Liver (tissue), 3 donors: ENCODE data around the gene SF3B3.

ENCODE experiments used
- EGR1 ChIP-seq, 2 donors: IDR thresholded peaks; 2 replicates each; pipeline ENCODE4 v1.6.1; 2016 to 2018; ENCODE audit warnings: antibody characterized with exemption in 2 of 2, low read depth in 2 of 2
- FOXA2 ChIP-seq: IDR thresholded peaks from 2 replicates; pipeline ENCODE4 v1.6.1; 2016; ENCODE audit warnings: antibody characterized with exemption
- JUND ChIP-seq, 2 donors: IDR thresholded peaks; 2 replicates each; pipeline ENCODE4 v1.6.1; 2016; ENCODE audit warnings: antibody characterized with exemption in 2 of 2
- TF ChIP-seq, protein P1 (sequence below): fragments of 150-350 bp; IDR thresholded peaks from 2 replicates; pipeline ENCODE4 v1.5.1; 2017; ENCODE audit warnings: improper control_type of control experiment, low read depth, low read length; ENCODE audit not compliant: missing input control
- TF ChIP-seq, protein P2 (sequence below): IDR thresholded peaks from 2 replicates; pipeline ENCODE4 v1.6.1; 2016; ENCODE audit warnings: antibody characterized with exemption
- TF ChIP-seq, protein P3 (sequence below): IDR thresholded peaks from 2 replicates; pipeline ENCODE4 v1.6.1; 2016; ENCODE audit warnings: antibody characterized with exemption, mild to moderate bottlenecking
- donor health status: healthy.
- donor health status: healthy.

DNA sequence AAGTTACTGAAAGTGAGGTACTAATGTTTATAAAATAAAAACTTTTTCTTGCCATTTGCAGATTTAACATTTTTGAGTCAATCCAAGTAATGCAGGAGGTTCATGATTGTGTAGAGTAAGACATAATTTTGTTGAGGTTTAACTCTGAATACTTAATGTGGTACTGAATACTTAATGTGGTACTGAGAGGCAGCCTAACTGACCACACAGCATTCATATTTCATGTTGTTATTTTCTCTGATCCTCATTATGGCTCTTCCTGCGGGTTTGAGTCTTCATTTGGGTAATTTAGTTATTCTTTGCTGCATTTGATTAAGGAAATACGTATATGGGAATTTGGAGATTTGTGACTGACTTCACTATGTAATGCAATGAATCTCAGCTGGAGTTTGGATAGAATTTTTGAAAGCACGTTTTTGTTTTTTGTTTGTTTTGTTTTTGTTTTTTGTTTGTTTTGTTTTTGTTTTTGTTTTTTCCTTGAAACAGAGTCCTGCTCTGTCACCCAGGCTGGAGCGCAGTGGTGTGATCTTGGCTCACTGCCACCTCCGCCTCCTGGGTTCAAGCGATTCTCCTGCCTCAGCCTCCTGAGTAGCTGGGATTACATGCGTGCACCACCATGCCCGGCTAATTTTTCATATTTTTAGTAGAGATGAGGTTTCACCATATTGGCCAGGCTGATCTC is 3.8 kb downstream of the SF3B3 start:
- TF ChIP-seq FOXA2 (no peak), EGR1 (IDR thresholded peaks at IDR 0.05; ENCODE audit: low read depth in 2 of 2) (no peak), JUND (IDR thresholded peaks at IDR 0.05) (no peak)
- TF ChIP-seq, protein P1, sequence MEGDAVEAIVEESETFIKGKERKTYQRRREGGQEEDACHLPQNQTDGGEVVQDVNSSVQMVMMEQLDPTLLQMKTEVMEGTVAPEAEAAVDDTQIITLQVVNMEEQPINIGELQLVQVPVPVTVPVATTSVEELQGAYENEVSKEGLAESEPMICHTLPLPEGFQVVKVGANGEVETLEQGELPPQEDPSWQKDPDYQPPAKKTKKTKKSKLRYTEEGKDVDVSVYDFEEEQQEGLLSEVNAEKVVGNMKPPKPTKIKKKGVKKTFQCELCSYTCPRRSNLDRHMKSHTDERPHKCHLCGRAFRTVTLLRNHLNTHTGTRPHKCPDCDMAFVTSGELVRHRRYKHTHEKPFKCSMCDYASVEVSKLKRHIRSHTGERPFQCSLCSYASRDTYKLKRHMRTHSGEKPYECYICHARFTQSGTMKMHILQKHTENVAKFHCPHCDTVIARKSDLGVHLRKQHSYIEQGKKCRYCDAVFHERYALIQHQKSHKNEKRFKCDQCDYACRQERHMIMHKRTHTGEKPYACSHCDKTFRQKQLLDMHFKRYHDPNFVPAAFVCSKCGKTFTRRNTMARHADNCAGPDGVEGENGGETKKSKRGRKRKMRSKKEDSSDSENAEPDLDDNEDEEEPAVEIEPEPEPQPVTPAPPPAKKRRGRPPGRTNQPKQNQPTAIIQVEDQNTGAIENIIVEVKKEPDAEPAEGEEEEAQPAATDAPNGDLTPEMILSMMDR: no peak
- TF ChIP-seq, protein P2, sequence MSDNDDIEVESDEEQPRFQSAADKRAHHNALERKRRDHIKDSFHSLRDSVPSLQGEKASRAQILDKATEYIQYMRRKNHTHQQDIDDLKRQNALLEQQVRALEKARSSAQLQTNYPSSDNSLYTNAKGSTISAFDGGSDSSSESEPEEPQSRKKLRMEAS: no peak
- TF ChIP-seq, protein P3, sequence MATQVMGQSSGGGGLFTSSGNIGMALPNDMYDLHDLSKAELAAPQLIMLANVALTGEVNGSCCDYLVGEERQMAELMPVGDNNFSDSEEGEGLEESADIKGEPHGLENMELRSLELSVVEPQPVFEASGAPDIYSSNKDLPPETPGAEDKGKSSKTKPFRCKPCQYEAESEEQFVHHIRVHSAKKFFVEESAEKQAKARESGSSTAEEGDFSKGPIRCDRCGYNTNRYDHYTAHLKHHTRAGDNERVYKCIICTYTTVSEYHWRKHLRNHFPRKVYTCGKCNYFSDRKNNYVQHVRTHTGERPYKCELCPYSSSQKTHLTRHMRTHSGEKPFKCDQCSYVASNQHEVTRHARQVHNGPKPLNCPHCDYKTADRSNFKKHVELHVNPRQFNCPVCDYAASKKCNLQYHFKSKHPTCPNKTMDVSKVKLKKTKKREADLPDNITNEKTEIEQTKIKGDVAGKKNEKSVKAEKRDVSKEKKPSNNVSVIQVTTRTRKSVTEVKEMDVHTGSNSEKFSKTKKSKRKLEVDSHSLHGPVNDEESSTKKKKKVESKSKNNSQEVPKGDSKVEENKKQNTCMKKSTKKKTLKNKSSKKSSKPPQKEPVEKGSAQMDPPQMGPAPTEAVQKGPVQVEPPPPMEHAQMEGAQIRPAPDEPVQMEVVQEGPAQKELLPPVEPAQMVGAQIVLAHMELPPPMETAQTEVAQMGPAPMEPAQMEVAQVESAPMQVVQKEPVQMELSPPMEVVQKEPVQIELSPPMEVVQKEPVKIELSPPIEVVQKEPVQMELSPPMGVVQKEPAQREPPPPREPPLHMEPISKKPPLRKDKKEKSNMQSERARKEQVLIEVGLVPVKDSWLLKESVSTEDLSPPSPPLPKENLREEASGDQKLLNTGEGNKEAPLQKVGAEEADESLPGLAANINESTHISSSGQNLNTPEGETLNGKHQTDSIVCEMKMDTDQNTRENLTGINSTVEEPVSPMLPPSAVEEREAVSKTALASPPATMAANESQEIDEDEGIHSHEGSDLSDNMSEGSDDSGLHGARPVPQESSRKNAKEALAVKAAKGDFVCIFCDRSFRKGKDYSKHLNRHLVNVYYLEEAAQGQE: no peak
